Prostate gland (tissue), 2 donors: ENCODE measurements around the gene DCLK2.

Experiments
- POLR2A ChIP-seq: fragments of 450-650 bp; IDR thresholded peaks from one replicate; pipeline ENCODE4 v1.6.1; 2016; ENCODE audit warnings: antibody characterized with exemption, mild to moderate bottlenecking
- TF ChIP-seq, protein P1 (sequence below), 4 experiments: fragments of 200-600 bp in 2 of 4; fragments of 450-650 bp in 2 of 4; sonication (generic) in 2 of 4; IDR thresholded peaks; 1 replicate in 3 of 4; 2 replicates in 1 of 4; pipeline ENCODE4 v1.5.1; 2016 to 2019; ENCODE audit warnings: antibody characterized with exemption in 4 of 4, mild to moderate bottlenecking in 2 of 4, moderate library complexity in 2 of 4

DNA sequence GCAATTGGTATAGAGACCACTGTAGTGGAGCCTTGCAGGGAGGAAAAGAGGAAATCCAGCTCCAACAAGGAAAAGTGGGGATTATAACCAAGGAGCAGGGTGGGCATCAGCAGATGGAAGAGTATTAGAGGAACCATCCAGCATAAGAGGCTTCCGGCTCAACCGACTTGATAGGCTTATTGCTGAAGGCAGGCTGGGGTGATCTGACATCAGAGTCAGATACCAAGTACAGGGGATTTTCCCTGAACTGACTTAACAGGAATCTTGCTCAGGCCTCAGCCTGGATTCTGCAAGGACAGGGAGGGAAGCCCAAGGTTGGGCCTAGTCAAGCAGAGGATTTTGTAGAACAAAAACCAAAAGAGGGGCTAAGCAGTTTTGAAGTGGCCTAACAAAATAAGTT is 129.6 kb downstream of the DCLK2 start:
- TF ChIP-seq POLR2A = no peak
- TF ChIP-seq, protein P1, sequence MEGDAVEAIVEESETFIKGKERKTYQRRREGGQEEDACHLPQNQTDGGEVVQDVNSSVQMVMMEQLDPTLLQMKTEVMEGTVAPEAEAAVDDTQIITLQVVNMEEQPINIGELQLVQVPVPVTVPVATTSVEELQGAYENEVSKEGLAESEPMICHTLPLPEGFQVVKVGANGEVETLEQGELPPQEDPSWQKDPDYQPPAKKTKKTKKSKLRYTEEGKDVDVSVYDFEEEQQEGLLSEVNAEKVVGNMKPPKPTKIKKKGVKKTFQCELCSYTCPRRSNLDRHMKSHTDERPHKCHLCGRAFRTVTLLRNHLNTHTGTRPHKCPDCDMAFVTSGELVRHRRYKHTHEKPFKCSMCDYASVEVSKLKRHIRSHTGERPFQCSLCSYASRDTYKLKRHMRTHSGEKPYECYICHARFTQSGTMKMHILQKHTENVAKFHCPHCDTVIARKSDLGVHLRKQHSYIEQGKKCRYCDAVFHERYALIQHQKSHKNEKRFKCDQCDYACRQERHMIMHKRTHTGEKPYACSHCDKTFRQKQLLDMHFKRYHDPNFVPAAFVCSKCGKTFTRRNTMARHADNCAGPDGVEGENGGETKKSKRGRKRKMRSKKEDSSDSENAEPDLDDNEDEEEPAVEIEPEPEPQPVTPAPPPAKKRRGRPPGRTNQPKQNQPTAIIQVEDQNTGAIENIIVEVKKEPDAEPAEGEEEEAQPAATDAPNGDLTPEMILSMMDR (IDR thresholded peaks at IDR 0.05) = no peak
